Measurements from ENCODE around the gene PRND.

Gene PRND

GRCh38 chr20:4776079-4776630 is 54.4 kb downstream of the PRND start:
- H3K9me3 Mint-ChIP-seq, result peaks cover 26% of the 10 kb centered on the region
- no peaks in the 10 kb centered on the region for H3K36me3 Mint-ChIP-seq (ENCODE audit: low read depth)
- peaks cover 3% of the 10 kb centered on the region for H3K4me1 Mint-ChIP-seq
- H3K4me3 Mint-ChIP-seq, result no peak overlapping the region
- no peak overlapping the region for H3K27ac Mint-ChIP-seq
- no peak for TF ChIP-seq CTCF (IDR thresholded peaks at IDR 0.05)
- H3K27me3 Mint-ChIP-seq (ENCODE audit: low read depth, poor library complexity), result peaks cover 5% of the 10 kb centered on the region
- no peak for DNase-seq
